NCI-H524 (cell line): ENCODE data around the gene OPCML.

Source experiments
- DNase-seq, 2 experiments: peaks; one replicate each; lab custom pipeline; 2025; lab: John Stamatoyannopoulos, UW

OPCML gene

GRCh38 chr11:133360860-133361688 is 171.2 kb downstream of the OPCML start:
- no peak for DNase-seq

DNA sequence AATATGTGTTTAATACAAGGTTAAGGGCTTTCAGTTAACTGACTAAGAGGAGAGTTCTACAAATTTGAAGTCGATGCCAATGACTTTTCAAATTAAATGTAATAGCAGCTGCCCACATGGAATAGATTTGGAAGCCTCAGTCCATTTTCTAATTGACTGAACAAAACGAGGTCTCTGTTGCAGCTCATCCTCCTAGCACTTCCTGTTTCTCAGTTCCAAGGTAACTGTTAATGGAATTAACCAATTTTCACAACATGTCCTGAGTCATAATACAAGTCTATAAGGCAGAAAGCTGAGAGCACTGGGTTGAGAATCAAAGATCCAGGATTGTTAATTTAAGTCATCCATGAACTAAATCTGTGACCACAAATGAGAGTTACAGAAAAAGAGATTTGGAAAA is 177.2 kb downstream of the OPCML start:
- no peak for DNase-seq

GRCh38 chr11:133354069-133354468 is 178.2 kb downstream of the OPCML start:
- DNase-seq, result no peak

DNA sequence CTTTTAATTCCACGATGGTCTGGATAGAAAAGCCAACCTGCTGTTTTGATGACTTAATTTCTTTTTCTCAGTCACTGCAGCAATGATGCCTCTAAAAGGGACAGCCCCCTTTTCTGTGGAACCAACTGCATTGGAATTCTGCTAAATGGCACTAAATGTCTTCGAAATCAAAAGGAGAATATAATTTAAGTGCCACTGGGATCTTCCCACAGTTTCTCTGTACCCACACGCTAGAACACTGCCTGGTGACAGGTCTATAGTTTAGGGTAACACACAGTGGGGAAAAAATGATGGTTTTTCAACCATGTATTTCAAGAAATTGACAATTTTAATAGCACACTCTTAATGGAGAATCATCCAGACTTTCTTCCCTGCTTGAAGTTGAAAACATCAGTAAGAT is 182.3 kb downstream of the OPCML start:
- DNase-seq, result no peak

DNA sequence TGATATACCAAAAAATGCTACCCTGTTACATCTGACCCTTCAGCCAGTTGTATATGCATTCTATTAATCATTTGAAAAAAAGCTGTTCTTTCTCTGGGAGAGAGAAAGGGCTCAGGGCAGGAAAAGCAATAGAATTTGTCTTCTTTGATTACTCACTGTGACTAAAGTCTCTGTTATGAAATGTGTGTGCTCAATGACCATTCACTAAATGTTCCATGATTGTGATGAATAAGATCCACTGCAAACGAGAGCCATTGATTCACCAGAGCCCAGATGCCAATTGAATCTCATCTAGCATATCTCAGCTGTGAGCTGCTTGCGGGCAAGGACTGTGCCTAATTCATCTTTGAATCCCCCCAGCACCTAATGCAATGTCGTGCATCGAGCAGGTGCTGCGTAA is 184.3 kb downstream of the OPCML start:
- DNase-seq, result no peak

- no peak for DNase-seq
Measured at GRCh38 chr11:133346137-133346536, 186.2 kb downstream of the OPCML start.

GRCh38 chr11:133343951-133344350 is 188.3 kb downstream of the OPCML start:
- DNase-seq, result peak in 1 of 2 experiments; percentile 32

DNA sequence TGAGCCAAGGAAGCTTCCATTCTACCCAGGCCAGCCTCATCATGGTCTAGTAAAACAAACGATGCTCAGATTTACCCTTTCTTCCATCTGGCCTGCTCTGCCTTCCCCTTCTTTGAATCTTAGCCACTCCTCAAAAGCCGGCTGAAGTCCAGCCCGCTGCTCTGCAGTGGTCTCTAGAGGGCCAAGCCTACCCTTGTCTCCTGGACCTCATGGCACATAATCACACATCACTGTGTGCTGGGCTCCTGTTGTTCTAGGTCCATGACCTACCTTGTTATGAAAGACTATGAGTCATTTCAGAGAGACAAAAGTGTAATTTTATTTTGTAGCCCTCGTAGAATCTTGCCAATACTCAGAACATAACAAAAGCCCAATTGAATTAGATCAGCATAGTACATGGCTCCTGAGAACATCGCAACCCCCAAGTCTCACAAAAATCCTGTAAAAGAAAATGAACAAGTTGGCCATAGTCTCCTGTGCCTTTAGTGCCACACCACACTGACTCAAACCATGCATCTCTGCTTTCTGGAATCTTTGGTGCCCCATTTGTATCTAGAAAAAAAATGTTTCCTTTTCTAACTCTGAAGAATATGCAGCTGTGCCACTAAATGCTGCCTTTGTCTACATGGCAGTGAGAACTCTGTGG is 192.7 kb downstream of the OPCML start:
- no peak for DNase-seq

GRCh38 chr11:133338588-133338987 is 193.7 kb downstream of the OPCML start:
- no peak for DNase-seq

DNA sequence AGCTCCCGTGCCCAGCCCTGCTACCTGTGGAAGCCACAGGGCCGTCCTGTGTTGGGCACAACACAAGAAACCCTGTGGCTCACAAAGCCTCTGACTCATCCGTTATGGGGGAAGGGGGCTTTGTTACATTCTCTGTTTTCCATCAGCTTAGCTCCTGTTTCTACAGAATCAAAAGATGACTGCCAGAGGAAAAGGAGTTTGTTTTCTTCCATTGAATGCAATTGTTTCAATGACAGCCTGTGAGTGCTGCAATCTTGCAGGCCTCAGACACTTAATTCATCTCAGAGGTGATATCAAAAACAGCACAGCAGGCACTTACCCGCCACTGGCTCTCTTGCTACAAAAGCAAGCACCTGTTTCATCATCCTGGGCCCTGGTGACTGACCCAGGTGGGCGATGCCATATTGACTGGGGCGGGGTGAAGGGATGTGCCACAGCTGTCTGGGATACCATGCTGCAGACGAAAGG is 194.3 kb downstream of the OPCML start:
- peak in 1 of 2 experiments; percentile 31 for DNase-seq

- DNase-seq, result no peak
Measured at GRCh38 chr11:133337193-133337592, 195.1 kb downstream of the OPCML start.

- DNase-seq, result no peak
Measured at GRCh38 chr11:133331031-133331430, 201.3 kb downstream of the OPCML start.

GRCh38 chr11:133326849-133327248 is 205.5 kb downstream of the OPCML start:
- no peak for DNase-seq

DNA sequence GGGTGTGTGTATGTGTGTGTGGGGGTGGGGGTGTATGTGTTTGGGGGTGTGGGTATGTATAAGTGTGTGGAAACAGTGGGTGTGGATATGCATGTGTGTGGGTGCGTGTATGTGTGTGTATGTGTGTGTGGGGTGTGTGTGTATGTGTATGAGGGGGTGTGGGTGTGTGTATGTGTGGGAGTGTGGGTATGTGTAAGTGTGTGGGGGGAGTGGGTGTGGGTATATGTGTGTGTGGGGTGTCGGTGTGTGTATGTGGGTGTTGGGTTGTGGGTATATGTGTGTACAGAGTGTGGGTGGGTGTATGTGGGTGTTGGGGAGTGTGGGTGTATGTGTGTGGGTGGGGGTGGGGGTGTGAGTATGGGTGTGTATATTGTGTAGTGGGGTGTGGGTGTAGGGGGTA is 206.0 kb downstream of the OPCML start:
- DNase-seq, result no peak

GRCh38 chr11:133325711-133326110 is 206.6 kb downstream of the OPCML start:
- DNase-seq, result no peak

DNA sequence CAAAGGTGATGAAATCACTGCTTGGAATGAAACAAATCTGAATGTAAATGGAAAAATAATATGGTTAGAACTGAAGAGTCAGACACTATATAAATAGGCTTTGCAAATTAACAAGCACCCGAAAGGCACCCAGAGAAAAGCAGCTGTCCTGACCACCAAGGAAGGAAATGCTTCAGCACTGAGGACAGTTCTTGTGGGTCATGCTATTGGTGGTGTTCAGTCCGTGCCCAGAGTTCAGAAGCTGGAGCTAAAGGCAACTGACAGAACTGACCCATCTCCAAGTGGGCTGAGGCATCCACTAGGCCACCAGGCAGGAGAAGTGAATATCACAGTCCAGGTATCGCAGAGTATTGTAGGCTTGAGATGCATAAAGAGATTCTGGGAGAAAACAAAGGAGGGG is 208.9 kb downstream of the OPCML start:
- no peak for DNase-seq

GRCh38 chr11:133318221-133318620 is 214.1 kb downstream of the OPCML start:
- no peak for DNase-seq

- no peak for DNase-seq
Measured at GRCh38 chr11:133311230-133311629, 221.1 kb downstream of the OPCML start.

- DNase-seq, result no peak
Measured at GRCh38 chr11:133306019-133306418, 226.3 kb downstream of the OPCML start.

GRCh38 chr11:133305208-133305956 is 226.9 kb downstream of the OPCML start:
- DNase-seq, result no peak

GRCh38 chr11:133303262-133303661 is 229.0 kb downstream of the OPCML start:
- DNase-seq, result no peak

GRCh38 chr11:133302056-133302455 is 230.2 kb downstream of the OPCML start:
- DNase-seq, result no peak

DNA sequence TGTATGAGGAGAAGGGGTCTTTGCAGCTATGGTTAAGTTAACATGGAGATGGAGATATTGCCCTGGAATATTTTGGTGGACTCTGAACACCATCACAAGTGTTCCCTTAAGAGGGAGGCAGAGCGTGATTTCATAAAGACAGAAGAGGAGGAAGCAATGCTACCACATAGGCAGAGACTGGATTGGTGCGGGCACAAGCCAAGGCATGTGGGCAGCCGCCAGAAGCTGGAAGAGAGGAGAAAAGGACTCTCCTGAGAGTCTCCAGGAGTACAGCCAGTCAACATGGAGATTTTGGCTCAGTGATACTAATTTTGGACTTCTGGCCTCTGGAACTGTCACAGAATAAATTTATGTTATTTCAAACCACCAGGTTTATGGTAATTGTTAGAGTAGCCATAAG is 231.6 kb downstream of the OPCML start:
- no peak for DNase-seq
